Colonic mucosa (tissue), 4 donors: ENCODE measurements around the gene GORASP2. TPM values are rescaled to one million over a fixed set of nuclear protein-coding genes. Genes with fewer than 3 reads are reported as not detected.
"Not testable (repeated sequence)": the region's sequence is repeated elsewhere in the genome, so short reads cannot be mapped to it uniquely, and the experiment has no call there.

Experiments
- DNase-seq: peaks from one replicate; pipeline ENCODE4 v3.0.0-alpha.2; 2020
- H3K27ac ChIP-seq: fragments of 200-600 bp; one replicate; pipeline ENCODE4 v1.8.0; 2021
- H3K27me3 ChIP-seq: fragments of 200-600 bp; one replicate; pipeline ENCODE4 v1.8.0; 2021
- H3K36me3 ChIP-seq: fragments of 200-600 bp; one replicate; pipeline ENCODE4 v1.8.0; 2021
- H3K4me1 ChIP-seq: fragments of 200-600 bp; one replicate; pipeline ENCODE4 v1.8.0; 2021; ENCODE audit warnings: mild to moderate bottlenecking
- H3K4me3 ChIP-seq: fragments of 200-600 bp; one replicate; pipeline ENCODE4 v1.8.0; 2021
- H3K9ac ChIP-seq, 2 donors: one replicate each; pipeline ENCODE4 v1.7.0; 2013; ENCODE audit warnings: control low read depth in 2 of 2, low read depth in 2 of 2, low read length in 2 of 2
- H3K9me3 ChIP-seq: fragments of 200-600 bp; one replicate; pipeline ENCODE4 v1.8.0; 2021
- intact Hi-C: fragments of 100-400 bp; cut with DNase I; formaldehyde crosslinking; loops from one replicate; pipeline ENCODE4 v1.14.1; 2022
- total RNA-seq, 2 donors: library from RNA; stranded (reverse); fragmentation: NEBNext Ultra II Directional in 1 of 2; extraction: Animal tissue kit (Norgen Biotek cat#: 25700) in 1 of 2; gene quantifications; one replicate each; pipeline ENCODE4 v1.2.1, GENCODE V29; 2021
- TF ChIP-seq, protein P1 (sequence below): fragments of 200-600 bp; IDR thresholded peaks from one replicate; pipeline ENCODE4 v1.8.0; 2022; ENCODE audit warnings: antibody characterized with exemption, mild to moderate bottlenecking
- donor health status: healthy.
- donor health status: DM: no; HTN: no; CAD: no.
- donor health status: DM: no; HTN: no; CAD: no.

The GORASP2 gene
- total RNA-seq, 2 donors from 2014 or later = 78.4 to 79.8 TPM

DNA sequence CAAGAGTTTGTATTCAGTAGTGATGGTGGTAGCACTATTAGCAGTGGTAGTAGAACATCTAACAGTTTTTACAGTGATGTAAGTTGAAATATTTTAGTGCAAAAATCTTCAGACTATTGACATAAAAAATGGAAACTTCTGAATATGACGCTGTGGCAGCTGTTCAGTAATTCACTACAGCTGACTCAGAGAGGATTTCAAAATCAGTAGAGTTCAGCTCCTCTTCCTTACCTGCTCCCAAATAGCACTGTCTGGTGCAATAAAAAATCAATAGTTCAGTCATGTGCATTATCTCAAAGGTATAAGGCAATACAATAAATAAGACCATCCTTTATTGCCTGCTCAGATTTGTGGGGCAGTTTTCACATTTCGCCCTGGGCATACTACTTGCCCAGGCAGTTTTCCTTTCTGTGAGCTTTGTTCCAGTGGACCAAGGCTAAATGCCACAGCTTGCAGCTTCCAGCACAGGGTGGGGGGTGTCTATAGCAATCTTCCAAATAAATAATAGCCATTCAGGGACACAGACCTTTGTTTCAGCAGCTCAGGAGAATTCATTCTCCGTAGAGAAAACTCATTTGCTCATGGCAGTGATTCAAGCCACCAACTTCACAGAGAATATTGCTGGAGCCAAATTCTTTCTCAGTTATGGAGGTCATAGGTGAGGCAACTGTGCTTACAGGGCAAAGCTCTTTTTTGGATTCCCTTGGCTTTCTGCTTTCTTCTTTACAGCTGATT, 33.9 kb upstream of the GORASP2 start:
- TF ChIP-seq, protein P1, sequence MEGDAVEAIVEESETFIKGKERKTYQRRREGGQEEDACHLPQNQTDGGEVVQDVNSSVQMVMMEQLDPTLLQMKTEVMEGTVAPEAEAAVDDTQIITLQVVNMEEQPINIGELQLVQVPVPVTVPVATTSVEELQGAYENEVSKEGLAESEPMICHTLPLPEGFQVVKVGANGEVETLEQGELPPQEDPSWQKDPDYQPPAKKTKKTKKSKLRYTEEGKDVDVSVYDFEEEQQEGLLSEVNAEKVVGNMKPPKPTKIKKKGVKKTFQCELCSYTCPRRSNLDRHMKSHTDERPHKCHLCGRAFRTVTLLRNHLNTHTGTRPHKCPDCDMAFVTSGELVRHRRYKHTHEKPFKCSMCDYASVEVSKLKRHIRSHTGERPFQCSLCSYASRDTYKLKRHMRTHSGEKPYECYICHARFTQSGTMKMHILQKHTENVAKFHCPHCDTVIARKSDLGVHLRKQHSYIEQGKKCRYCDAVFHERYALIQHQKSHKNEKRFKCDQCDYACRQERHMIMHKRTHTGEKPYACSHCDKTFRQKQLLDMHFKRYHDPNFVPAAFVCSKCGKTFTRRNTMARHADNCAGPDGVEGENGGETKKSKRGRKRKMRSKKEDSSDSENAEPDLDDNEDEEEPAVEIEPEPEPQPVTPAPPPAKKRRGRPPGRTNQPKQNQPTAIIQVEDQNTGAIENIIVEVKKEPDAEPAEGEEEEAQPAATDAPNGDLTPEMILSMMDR = no peak
- DNase-seq = no peak
- H3K9me3 ChIP-seq = no peaks in the 10 kb centered on the region
- no peaks in the 10 kb centered on the region for H3K4me1 ChIP-seq
- H3K36me3 ChIP-seq = no peaks in the 10 kb centered on the region
- no peak overlapping the region for H3K4me3 ChIP-seq
- no peak overlapping the region for H3K9ac ChIP-seq
- no peaks in the 10 kb centered on the region for H3K27me3 ChIP-seq
- no peak overlapping the region for H3K27ac ChIP-seq
- intact Hi-C loops = no loop called here

DNA sequence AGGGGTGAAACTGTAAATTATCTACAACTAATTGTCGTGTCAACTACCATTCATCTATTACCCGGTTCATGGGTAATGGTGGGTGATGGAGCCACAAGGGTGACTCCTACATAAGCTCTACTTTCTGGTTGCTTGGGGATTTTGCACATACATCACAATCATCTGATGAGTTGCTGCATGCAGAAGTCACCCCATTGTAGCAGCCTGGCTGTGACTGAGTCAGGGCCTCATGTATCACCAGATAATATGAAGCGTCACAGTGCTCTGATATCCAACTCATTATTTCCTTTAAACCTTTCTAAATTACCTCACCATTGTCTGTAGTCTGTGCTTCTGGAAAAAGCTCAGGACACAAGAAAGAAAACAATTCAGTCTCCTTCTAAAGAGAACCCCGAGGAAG, 32.4 kb upstream of the GORASP2 start:
- H3K27ac ChIP-seq = no peak overlapping the region
- H3K4me1 ChIP-seq = no peaks in the 10 kb centered on the region
- no peaks in the 10 kb centered on the region for H3K27me3 ChIP-seq
- DNase-seq = no peak
- intact Hi-C loops = no loop called here
- no peaks in the 10 kb centered on the region for H3K9me3 ChIP-seq
- H3K36me3 ChIP-seq = no peaks in the 10 kb centered on the region
- no peak overlapping the region for H3K4me3 ChIP-seq
- TF ChIP-seq, protein P1 = no peak
- no peak overlapping the region for H3K9ac ChIP-seq

DNA sequence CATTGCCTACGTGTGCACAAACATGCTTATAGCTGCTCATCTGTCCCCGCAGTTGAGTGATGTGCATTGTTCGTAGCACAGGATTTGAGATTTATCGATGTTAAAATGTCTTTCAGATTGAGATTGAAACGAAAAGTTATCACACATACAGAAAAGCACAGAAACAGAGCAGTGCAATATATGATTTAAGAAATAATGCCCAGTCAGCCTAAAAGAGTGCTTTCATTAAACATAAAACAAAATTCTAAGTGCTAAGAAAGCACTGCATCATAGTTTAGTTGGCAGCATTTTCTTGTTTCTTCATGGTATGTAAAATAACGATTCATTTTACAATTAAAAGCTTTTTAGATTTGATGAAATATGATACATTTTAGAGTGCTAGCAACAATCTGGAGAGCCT, 31.9 kb upstream of the GORASP2 start:
- Histone ChIP-seq H3K36me3 (no peaks in the 10 kb centered on the region), H3K27me3 (no peaks in the 10 kb centered on the region), H3K9me3 (no peaks in the 10 kb centered on the region), H3K4me1 (no peaks in the 10 kb centered on the region), H3K9ac (no peak overlapping the region), H3K4me3 (no peak overlapping the region), H3K27ac (no peak overlapping the region)
- DNase-seq = no peak
- TF ChIP-seq, protein P1 = no peak
- intact Hi-C loops = no loop called here

DNA sequence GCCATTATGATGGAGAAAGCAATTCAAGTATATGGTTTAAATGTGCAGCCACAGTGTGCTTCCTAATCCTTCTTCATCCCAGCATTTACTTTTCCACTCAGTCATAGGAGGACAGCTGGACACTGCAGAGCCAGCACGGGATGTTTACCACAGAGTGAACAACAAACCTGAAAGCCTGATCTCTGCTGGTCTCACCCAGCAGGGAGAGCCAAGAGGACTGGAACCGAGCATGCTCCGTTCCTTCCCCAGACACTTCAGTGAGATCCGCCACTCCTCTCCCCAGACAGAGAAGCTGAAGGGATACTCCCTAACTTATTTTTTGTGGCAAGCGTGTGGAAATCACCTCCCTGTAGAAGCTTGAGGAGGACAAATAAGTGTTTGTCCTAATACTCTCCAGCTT, 23.2 kb upstream of the GORASP2 start:
- Histone ChIP-seq H3K27me3 (no peaks in the 10 kb centered on the region), H3K36me3 (no peaks in the 10 kb centered on the region), H3K4me3 (no peak overlapping the region), H3K27ac (no peak overlapping the region), H3K9ac (no peak overlapping the region), H3K9me3 (no peaks in the 10 kb centered on the region), H3K4me1 (no peaks in the 10 kb centered on the region)
- TF ChIP-seq, protein P1 = no peak
- DNase-seq = no peak
- intact Hi-C loops = no loop called here

DNA sequence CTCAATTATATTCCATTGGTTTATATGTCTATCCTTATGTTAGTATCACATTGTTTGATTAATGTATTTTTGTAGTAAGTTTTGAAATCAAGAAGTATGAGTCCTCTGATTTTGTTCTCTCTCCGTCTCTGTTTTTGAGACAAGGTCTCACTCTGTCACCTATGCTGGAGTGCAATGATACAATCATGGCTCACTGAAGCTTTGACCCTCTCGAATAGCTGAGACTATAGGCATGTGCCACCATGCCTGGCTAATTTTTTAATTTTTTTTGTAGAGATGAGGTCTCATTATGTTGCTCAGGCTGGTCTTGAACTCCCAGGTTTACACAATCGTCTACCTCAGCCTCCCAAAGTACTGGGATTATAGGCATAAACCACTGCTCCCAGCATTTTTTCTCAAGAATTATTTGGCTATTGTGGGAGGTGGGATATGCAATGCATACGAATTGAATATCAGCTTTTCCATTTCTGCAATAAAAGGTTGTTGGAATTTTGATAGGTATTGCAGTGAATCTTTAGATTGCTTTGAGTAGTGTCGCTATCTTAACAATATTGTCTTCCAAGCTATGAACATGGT, 17.7 kb upstream of the GORASP2 start:
- DNase-seq = no peak
- Histone ChIP-seq H3K27me3 (no peaks in the 10 kb centered on the region), H3K36me3 (no peaks in the 10 kb centered on the region), H3K9me3 (no peaks in the 10 kb centered on the region), H3K4me1 (no peaks in the 10 kb centered on the region), H3K9ac (no peak overlapping the region), H3K4me3 (no peak overlapping the region), H3K27ac (no peak overlapping the region)
- TF ChIP-seq, protein P1 = no peak
- intact Hi-C loops = no loop called here

DNA sequence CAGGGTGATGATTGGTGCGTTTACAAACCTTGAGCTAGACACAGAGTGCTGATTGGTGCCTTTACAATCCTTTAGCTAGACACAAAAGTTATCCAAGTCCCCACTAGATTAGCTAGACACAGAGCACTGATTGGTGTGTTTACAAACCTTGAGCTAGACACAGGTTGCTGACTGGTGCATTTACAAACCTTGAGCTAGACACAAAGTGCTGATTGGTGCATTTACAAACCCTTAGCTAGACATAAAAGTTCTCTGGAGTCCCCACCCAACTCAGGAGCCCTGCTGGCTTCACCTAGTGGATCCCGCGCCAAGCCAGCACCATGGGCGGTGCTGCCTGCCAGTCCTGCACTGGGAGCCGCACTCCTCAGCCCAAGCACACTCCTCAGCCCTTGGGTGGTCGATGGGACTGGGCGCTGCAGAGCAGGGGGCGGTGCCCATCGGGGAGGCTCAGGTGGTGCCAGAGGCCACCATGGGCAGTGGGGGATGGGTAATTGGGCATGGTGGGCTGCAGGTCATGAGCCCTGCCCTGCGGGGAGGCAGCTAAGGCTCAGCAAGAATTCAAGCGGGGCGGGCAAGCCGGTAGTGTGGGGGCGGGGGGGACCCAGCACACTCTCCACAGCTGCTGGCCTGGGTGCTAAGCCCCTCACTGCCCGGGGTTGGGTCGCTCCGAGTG, 13.9 kb upstream of the GORASP2 start:
- DNase-seq, H3K4me3 ChIP-seq, intact Hi-C loops: not testable (repeated sequence)

More for the DNA sequence above, 13.9 kb upstream of the GORASP2 start:
- H3K9me3 ChIP-seq, H3K27ac ChIP-seq, H3K9ac ChIP-seq, H3K36me3 ChIP-seq, H3K4me1 ChIP-seq, H3K27me3 ChIP-seq: not testable (repeated sequence)
